ENCODE measurements around the gene FILIP1.

GRCh38 chr6:75331151-75331550 lies 162.4 kb downstream of the FILIP1 start:
- TF ChIP-seq CTCF (conservative IDR thresholded peaks at IDR 0.05; ENCODE audit: low read length) (no peak), EZH2phosphoT487 (IDR thresholded peaks at IDR 0.05; ENCODE audit: borderline replicate concordance) (no peak)

Measured in Loucy (cell line).